Measurements from ENCODE around the gene FLRT1.

The FLRT1 gene

DNA sequence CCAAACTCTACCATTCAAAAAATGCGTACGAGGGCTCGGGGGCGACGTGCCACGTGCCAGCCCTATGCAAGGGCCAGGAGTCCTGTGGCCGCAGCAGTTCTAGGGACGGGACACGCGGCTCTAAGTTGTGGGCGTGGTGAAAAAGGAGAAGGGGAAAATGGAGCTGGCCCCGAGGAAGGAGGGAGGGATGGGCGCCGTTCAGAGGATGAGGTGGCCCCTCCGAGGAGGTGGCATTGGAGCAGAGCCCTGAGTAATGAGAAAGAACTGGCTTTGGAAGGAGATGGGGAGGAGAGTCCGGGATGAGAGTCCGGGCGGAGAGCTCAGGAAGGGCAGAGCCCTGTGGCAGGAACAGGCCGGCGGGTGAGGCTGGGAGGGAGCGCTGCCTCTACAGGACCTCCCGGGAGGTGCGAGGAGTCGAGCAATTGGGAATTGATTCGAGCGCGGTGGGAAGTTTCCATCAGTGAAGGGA is 28.5 kb upstream of the FLRT1 start:
- no peak for DNase-seq

GRCh38 chr11:64007629-64008282 is 28.0 kb upstream of the FLRT1 start:
- DNase-seq = no peak

GRCh38 chr11:64008283-64008913 is 27.3 kb upstream of the FLRT1 start:
- no peak for DNase-seq

- DNase-seq = no peak
Measured at GRCh38 chr11:64008914-64009633, 26.7 kb upstream of the FLRT1 start.

DNA sequence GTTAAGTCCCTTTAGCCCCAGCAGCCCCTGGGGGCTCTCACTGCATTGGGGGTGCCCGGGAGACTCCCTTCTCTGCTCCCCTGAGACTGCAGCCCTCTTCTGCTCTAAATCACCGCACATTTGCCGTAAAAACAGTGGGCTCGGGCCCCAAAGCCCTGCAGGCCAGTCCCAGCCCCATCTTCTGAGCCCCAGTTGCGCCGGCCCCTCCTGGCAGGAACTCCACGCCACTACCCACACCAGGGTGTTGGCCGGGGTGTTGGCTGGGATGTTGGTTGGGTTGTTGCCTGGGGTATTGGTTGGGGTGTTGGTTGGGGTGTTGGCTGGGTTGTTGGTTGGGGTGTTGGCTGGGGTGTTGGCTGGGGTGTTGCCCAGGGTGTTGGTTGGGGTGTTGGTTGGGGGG is 26.0 kb upstream of the FLRT1 start:
- DNase-seq = no peak

GRCh38 chr11:64010783-64011182 is 24.9 kb upstream of the FLRT1 start:
- DNase-seq = no peak

GRCh38 chr11:64011371-64011770 is 24.4 kb upstream of the FLRT1 start:
- no peak for DNase-seq

GRCh38 chr11:64013141-64013896 is 22.4 kb upstream of the FLRT1 start:
- no peak for DNase-seq

GRCh38 chr11:64014356-64014755 is 21.4 kb upstream of the FLRT1 start:
- no peak for DNase-seq

DNA sequence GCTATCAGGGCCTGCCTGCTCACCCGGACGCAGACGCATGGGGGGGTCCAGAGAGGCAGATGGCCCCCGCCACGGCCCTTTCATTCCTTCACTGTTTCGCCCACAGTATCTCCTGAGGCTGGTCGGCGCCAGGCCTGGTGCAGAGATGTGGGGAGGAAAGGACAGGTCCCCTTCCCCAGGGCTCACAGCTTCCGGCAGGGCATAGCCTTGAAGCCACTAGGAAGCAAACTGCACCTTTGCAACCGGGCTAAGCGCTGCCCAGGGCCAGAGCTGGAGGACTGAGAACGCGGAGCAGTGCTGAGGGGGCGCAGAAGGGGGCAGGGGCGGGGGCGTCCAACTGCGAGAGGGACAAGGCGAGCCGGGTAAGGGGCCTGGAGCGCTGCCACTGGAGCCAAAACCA is 20.2 kb upstream of the FLRT1 start:
- DNase-seq = no peak

- no peak for DNase-seq
Measured at GRCh38 chr11:64015935-64016845, 19.5 kb upstream of the FLRT1 start.

DNA sequence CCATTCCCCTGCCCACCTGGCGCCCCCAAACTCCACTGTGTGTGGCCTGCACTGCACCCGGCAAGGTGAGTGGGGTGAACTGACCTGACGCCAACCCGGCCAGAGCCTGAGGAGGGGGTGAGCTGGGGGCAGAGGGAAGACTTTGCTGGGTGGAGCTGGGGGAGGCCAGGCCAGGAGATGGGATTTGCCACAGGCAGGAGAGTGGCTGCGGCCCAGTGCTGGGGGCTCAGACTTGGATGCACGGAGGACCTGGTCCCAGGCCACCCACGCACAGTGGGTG is 17.8 kb upstream of the FLRT1 start:
- no peak for DNase-seq

DNA sequence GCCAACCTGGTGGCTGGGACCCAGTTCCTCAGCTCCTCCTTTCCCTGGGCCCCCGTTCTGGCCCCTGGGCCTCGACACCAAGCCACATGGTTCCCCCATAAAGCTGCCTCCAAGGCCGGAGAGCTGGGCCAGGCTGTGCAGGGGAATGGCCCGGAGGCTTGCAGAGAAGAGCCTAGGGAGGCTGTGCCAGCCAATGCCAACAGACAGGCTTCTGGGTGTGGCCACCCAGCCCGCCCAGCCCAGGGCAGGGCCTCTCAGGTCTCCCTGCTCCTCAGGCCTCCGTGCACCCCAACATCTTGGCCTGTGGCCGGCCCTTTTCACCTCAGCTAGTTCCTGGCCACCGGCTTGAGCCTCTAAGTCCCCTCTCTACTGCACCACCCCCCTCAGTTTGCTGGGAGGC is 17.4 kb upstream of the FLRT1 start:
- no peak for DNase-seq

GRCh38 chr11:64019106-64020037 is 16.4 kb upstream of the FLRT1 start:
- no peak for DNase-seq

GRCh38 chr11:64020976-64021756 is 14.6 kb upstream of the FLRT1 start:
- DNase-seq = no peak

DNA sequence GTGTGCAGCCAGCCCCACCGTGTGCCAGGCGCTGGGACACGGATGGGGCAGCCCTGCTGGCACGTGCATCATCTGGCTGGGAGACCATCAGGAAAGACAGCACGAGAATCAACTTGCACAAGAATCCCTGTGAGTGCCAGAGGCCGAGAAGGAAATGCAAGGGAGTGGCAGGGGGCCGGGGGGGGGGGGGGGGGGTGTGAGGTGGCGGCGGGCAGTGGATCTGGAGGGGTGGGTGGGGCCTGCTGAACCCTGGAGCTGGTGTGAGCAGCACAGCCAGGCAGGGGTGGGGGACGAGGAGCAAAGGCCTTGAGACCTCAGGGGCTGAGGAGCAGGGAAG is 14.0 kb upstream of the FLRT1 start:
- no peak for DNase-seq

DNA sequence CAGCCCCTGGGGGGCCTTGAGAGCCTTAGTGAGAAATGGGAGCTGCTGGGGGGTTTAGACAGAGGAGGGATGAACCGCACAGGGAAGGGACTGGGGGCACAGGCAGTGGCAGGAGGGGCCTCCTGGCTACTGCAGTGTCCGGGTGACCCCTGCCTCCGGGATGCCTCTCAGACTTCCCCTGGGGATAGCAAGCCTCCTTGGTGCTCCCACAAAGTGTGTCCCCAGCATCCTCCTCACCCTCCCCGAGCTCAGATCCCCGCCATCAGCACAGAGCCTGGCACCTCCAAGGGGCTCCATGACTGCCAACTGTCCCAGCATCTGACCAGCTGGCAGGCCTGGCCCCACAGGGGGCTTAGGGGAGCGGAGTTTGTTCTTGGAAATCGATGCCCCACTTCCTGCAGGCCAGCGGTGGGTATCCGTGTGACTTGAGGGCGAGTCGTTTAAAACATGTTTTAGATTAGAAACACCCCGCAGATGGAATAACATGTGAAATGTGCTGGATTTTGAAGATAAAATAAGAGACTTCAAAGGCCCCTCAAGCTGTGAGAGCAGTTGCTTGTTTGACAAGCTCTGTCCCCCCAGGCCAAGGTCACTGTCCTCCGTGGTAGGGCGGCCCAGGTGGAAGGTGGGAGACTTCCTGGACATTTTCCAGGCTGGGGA is 13.5 kb upstream of the FLRT1 start:
- no peak for DNase-seq

- no peak for DNase-seq
Measured at GRCh38 chr11:64023712-64024710, 11.7 kb upstream of the FLRT1 start.

- DNase-seq = no peak
Measured at GRCh38 chr11:64025205-64025604, 10.5 kb upstream of the FLRT1 start.
